OCI-LY3 (cell line): Measurements from ENCODE around the gene WWOX.

Experiments used
- H2AFZ ChIP-seq: fragments of 200-600, 300-600 bp; shearing (Covaris generic); 2 replicates; pipeline ENCODE4 v1.6.0; 2014; ENCODE audit warnings: antibody characterized with exemption, low read depth, low read length
- H3K27ac ChIP-seq: fragments of 200-600, 300-600 bp; sonication (generic); 2 replicates; pipeline ENCODE4 v1.5.1; 2014; ENCODE audit warnings: mild to moderate bottlenecking, low read length, moderate library complexity, mixed read lengths
- H3K27me3 ChIP-seq: fragments of 200-600, 300-600 bp; sonication (generic); 2 replicates; pipeline ENCODE4 v1.6.1; 2014; ENCODE audit warnings: low read depth, low read length, mixed read lengths
- H3K36me3 ChIP-seq: fragments of 200-600, 300-600 bp; sonication (generic); replicated peaks from 2 replicates; pipeline ENCODE3; 2014; ENCODE audit warnings: low read depth, low read length, mixed read lengths
- H3K4me1 ChIP-seq: fragments of 300-600, 200-600 bp; sonication (generic); 2 replicates; pipeline ENCODE4 v1.6.1; 2014; ENCODE audit warnings: low read length, mixed read lengths
- H3K4me2 ChIP-seq: fragments of 200-600, 300-600 bp; sonication (generic); 2 replicates; pipeline ENCODE4 v1.6.1; 2014; ENCODE audit warnings: low read length, mixed read lengths
- H3K4me3 ChIP-seq: fragments of 300-600, 200-600 bp; sonication (generic); 2 replicates; pipeline ENCODE4 v1.5.1; 2014; ENCODE audit warnings: antibody characterized with exemption, mild to moderate bottlenecking, low read length, moderate library complexity
- H3K79me2 ChIP-seq: fragments of 300-600, 200-600 bp; shearing (Covaris generic); 2 replicates; pipeline ENCODE4 v1.6.1; 2014; ENCODE audit warnings: mild to moderate bottlenecking, low read length, mixed read lengths
- H3K9ac ChIP-seq: fragments of 300-600, 200-600 bp; shearing (Covaris generic); 2 replicates; pipeline ENCODE4 v1.6.0; 2014; ENCODE audit warnings: mild to moderate bottlenecking, low read length, moderate library complexity
- H3K9me3 ChIP-seq: fragments of 200-600, 300-600 bp; shearing (Covaris generic); 2 replicates; pipeline ENCODE4 v1.6.1; 2014; ENCODE audit warnings: low read length, mixed read lengths; ENCODE audit not compliant: insufficient read depth
- H4K20me1 ChIP-seq: fragments of 200-600, 300-600 bp; sonication (generic); 2 replicates; pipeline ENCODE4 v1.6.1; 2016; ENCODE audit warnings: low read length, mixed read lengths; ENCODE audit not compliant: insufficient read depth
- EZH2phosphoT487 ChIP-seq: fragments of 200-600 bp; shearing (Covaris generic); IDR thresholded peaks from 2 replicates; pipeline ENCODE4 v1.6.1; 2018; ENCODE audit warnings: antibody characterized with exemption, mixed run types, low read depth
- TF ChIP-seq, protein P1 (sequence below): fragments of 200-600, 300-600 bp; sonication (generic); IDR thresholded peaks from 2 replicates; pipeline ENCODE4 v1.5.1; 2014; ENCODE audit warnings: antibody characterized with exemption, low read length, low read depth

The WWOX gene

DNA sequence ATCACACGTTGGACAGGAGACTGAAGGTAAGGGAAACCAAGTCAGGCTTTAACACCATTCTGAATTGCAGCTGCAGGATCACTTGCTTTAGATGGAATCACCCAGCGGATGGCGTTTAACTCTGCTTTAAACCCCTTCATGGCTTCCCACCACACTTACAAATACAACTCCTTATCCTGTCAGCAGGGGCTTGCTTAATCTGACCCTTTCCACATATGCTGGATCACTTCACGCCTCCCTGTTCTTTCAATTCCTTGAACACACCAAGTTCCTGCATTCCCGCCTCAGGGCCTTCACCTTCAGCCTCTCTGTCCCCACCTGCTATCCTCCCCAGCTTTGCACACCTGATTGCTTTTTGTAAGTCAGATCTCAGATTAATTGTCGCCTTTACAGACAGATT is 1058.9 kb downstream of the WWOX start:
- no peak overlapping the region for H3K4me2 ChIP-seq

GRCh38 chr16:79159261-79160049 is 1060.0 kb downstream of the WWOX start:
- Histone ChIP-seq H3K9me3 (no peaks in the 10 kb centered on the region), H3K4me1 (no peaks in the 10 kb centered on the region), H3K27ac (no peak overlapping the region), H3K9ac (no peak overlapping the region), H3K36me3 (no peaks in the 10 kb centered on the region), H3K4me2 (no peak overlapping the region), H4K20me1 (no peaks in the 10 kb centered on the region), H2AFZ (no peak overlapping the region), H3K27me3 (peaks cover 38% of the 10 kb centered on the region), H3K4me3 (no peak overlapping the region), H3K79me2 (no peaks in the 10 kb centered on the region)
- TF ChIP-seq, protein P1, sequence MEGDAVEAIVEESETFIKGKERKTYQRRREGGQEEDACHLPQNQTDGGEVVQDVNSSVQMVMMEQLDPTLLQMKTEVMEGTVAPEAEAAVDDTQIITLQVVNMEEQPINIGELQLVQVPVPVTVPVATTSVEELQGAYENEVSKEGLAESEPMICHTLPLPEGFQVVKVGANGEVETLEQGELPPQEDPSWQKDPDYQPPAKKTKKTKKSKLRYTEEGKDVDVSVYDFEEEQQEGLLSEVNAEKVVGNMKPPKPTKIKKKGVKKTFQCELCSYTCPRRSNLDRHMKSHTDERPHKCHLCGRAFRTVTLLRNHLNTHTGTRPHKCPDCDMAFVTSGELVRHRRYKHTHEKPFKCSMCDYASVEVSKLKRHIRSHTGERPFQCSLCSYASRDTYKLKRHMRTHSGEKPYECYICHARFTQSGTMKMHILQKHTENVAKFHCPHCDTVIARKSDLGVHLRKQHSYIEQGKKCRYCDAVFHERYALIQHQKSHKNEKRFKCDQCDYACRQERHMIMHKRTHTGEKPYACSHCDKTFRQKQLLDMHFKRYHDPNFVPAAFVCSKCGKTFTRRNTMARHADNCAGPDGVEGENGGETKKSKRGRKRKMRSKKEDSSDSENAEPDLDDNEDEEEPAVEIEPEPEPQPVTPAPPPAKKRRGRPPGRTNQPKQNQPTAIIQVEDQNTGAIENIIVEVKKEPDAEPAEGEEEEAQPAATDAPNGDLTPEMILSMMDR = no peak
- TF ChIP-seq EZH2phosphoT487 = no peak

More for the DNA sequence above, 1058.9 kb downstream of the WWOX start:
- no peak overlapping the region for H3K9ac ChIP-seq
- no peaks in the 10 kb centered on the region for H3K79me2 ChIP-seq
- no peak overlapping the region for H3K4me3 ChIP-seq
- H4K20me1 ChIP-seq = no peaks in the 10 kb centered on the region
- H2AFZ ChIP-seq = no peak overlapping the region
- H3K9me3 ChIP-seq = no peaks in the 10 kb centered on the region
- H3K27ac ChIP-seq = no peak overlapping the region
- peaks cover 43% of the 10 kb centered on the region for H3K27me3 ChIP-seq
- H3K4me1 ChIP-seq = no peaks in the 10 kb centered on the region
- no peaks in the 10 kb centered on the region for H3K36me3 ChIP-seq
- TF ChIP-seq EZH2phosphoT487 = no peak
- TF ChIP-seq, protein P1 = no peak

- H4K20me1 ChIP-seq = no peaks in the 10 kb centered on the region
- no peak overlapping the region for H3K9ac ChIP-seq
- no peak overlapping the region for H3K27ac ChIP-seq
- H3K27me3 ChIP-seq = peaks cover 19% of the 10 kb centered on the region
- no peak overlapping the region for H2AFZ ChIP-seq
- H3K9me3 ChIP-seq = no peaks in the 10 kb centered on the region
- no peaks in the 10 kb centered on the region for H3K36me3 ChIP-seq
- H3K4me3 ChIP-seq = no peak overlapping the region
- H3K4me2 ChIP-seq = no peak overlapping the region
- no peaks in the 10 kb centered on the region for H3K79me2 ChIP-seq
- TF ChIP-seq, protein P1 = no peak
- no peak for TF ChIP-seq EZH2phosphoT487
- H3K4me1 ChIP-seq = no peaks in the 10 kb centered on the region
Measured at GRCh38 chr16:79162977-79163376, 1063.5 kb downstream of the WWOX start.

- no peaks in the 10 kb centered on the region for H3K36me3 ChIP-seq
- H2AFZ ChIP-seq = no peak overlapping the region
- H3K4me3 ChIP-seq = no peak overlapping the region
- H3K27me3 ChIP-seq = peaks cover 11% of the 10 kb centered on the region
- H3K9ac ChIP-seq = no peak overlapping the region
- no peaks in the 10 kb centered on the region for H3K4me1 ChIP-seq
- H3K79me2 ChIP-seq = no peaks in the 10 kb centered on the region
- no peak overlapping the region for H3K4me2 ChIP-seq
- H3K9me3 ChIP-seq = no peaks in the 10 kb centered on the region
- no peak overlapping the region for H3K27ac ChIP-seq
- no peaks in the 10 kb centered on the region for H4K20me1 ChIP-seq
- TF ChIP-seq, protein P1 = no peak
- no peak for TF ChIP-seq EZH2phosphoT487
Measured at GRCh38 chr16:79163691-79164387, 1064.4 kb downstream of the WWOX start.
